Measurements from ENCODE around the gene METTL2A.
A peak's percentile ranks its signal among the peaks of the same experiment; 100 is the strongest.
"Not testable (repeated sequence)": the region's sequence is repeated elsewhere in the genome, so short reads cannot be mapped to it uniquely, and the experiment has no call there.

- TF ChIP-seq RCOR1 (IDR thresholded peaks at IDR 0.05; ENCODE audit: low read depth, low read length); CEBPB (IDR thresholded peaks at IDR 0.05); CTCF (IDR thresholded peaks at IDR 0.05); POLR2AphosphoS2 (conservative IDR thresholded peaks at IDR 0.05; ENCODE audit: low read length); CHD2 (IDR thresholded peaks at IDR 0.05; ENCODE audit: low read length, partially characterized antibody); RAD21 (conservative IDR thresholded peaks at IDR 0.05 in 1 of 2, IDR thresholded peaks at IDR 0.05 in 1 of 2); PBX3 (IDR thresholded peaks at IDR 0.05): not testable (repeated sequence)
- TF ChIP-seq POLR2A (IDR thresholded peaks at IDR 0.05; ENCODE audit: low read length), result peak; percentile 88
Observed at GRCh38 chr17:62423647-62424461, at the start of gene METTL2A.
